Uterus (tissue), 2 donors: Measurements from ENCODE around the gene GABBR1.

Experiments used
- POLR2A ChIP-seq, 2 donors: fragments of 450-650 bp; IDR thresholded peaks; one replicate each; pipeline ENCODE4 v1.6.1; 2016; ENCODE audit warnings: antibody characterized with exemption in 2 of 2, mild to moderate bottlenecking in 1 of 2, moderate library complexity in 1 of 2
- TF ChIP-seq, protein P1 (sequence below), 4 experiments: fragments of 200-600 bp in 2 of 4; fragments of 450-650 bp in 2 of 4; sonication (generic) in 2 of 4; IDR thresholded peaks; one replicate each; pipeline ENCODE4 v1.5.1; 2016 to 2019; ENCODE audit warnings: antibody characterized with exemption in 4 of 4, mild to moderate bottlenecking in 2 of 4, moderate library complexity in 1 of 4

GRCh38 chr6:29527126-29527525 lies 105.9 kb downstream of the GABBR1 start:
- TF ChIP-seq, protein P1, sequence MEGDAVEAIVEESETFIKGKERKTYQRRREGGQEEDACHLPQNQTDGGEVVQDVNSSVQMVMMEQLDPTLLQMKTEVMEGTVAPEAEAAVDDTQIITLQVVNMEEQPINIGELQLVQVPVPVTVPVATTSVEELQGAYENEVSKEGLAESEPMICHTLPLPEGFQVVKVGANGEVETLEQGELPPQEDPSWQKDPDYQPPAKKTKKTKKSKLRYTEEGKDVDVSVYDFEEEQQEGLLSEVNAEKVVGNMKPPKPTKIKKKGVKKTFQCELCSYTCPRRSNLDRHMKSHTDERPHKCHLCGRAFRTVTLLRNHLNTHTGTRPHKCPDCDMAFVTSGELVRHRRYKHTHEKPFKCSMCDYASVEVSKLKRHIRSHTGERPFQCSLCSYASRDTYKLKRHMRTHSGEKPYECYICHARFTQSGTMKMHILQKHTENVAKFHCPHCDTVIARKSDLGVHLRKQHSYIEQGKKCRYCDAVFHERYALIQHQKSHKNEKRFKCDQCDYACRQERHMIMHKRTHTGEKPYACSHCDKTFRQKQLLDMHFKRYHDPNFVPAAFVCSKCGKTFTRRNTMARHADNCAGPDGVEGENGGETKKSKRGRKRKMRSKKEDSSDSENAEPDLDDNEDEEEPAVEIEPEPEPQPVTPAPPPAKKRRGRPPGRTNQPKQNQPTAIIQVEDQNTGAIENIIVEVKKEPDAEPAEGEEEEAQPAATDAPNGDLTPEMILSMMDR (IDR thresholded peaks at IDR 0.05) = no peak
- TF ChIP-seq POLR2A (IDR thresholded peaks at IDR 0.05) = no peak
